ENCODE results near the gene CLN5.

The CLN5 gene

GRCh38 chr13:77038907-77039480 is 47.1 kb downstream of the CLN5 start:
- no peak for TF ChIP-seq CTCF (IDR thresholded peaks at IDR 0.05; ENCODE audit: extremely low read depth, insufficient read depth, missing control alignments)
- DNase-seq (ENCODE audit: low spot score): no peak
- in situ Hi-C loops (cut with MboI; ENCODE audit: low pct_unique_long_range_greater_than_20kb, low sequenced_read_pairs, unreplicated experiment): no loop called here

GRCh38 chr13:77040076-77040475 is 48.2 kb downstream of the CLN5 start:
- TF ChIP-seq CTCF (IDR thresholded peaks at IDR 0.05; ENCODE audit: extremely low read depth, insufficient read depth, missing control alignments): no peak
- DNase-seq (ENCODE audit: low spot score): no peak
- in situ Hi-C loops (cut with MboI; ENCODE audit: low pct_unique_long_range_greater_than_20kb, low sequenced_read_pairs, unreplicated experiment): no loop called here

- in situ Hi-C loops (cut with MboI; ENCODE audit: low pct_unique_long_range_greater_than_20kb, low sequenced_read_pairs, unreplicated experiment): no loop called here
- no peak for TF ChIP-seq CTCF (IDR thresholded peaks at IDR 0.05; ENCODE audit: extremely low read depth, insufficient read depth, missing control alignments)
- DNase-seq (ENCODE audit: low spot score): no peak
Measured at GRCh38 chr13:77040835-77041234, 49.0 kb downstream of the CLN5 start.

GRCh38 chr13:77042566-77043177 is 50.8 kb downstream of the CLN5 start:
- no peak for TF ChIP-seq CTCF (IDR thresholded peaks at IDR 0.05; ENCODE audit: extremely low read depth, insufficient read depth, missing control alignments)
- DNase-seq (ENCODE audit: low spot score): no peak
- in situ Hi-C loops (cut with MboI; ENCODE audit: low pct_unique_long_range_greater_than_20kb, low sequenced_read_pairs, unreplicated experiment): no loop called here

- in situ Hi-C loops (cut with MboI; ENCODE audit: low pct_unique_long_range_greater_than_20kb, low sequenced_read_pairs, unreplicated experiment): no loop called here
- no peak for DNase-seq (ENCODE audit: low spot score)
- TF ChIP-seq CTCF (IDR thresholded peaks at IDR 0.05; ENCODE audit: extremely low read depth, insufficient read depth, missing control alignments): no peak
Measured at GRCh38 chr13:77047649-77048343, 55.9 kb downstream of the CLN5 start.

GRCh38 chr13:77048681-77049080 is 56.8 kb downstream of the CLN5 start:
- in situ Hi-C loops (cut with MboI; ENCODE audit: low pct_unique_long_range_greater_than_20kb, low sequenced_read_pairs, unreplicated experiment): no loop called here
- TF ChIP-seq CTCF (IDR thresholded peaks at IDR 0.05; ENCODE audit: extremely low read depth, insufficient read depth, missing control alignments): no peak
- no peak for DNase-seq (ENCODE audit: low spot score)

Measured in GM13977 (cell line).